HG03039 (cell line): ENCODE measurements around the gene KLHL34.

Experiments
- ATAC-seq: cut with Tn5 transposase; IDR thresholded peaks from one replicate; pipeline ENCODE4 v1.9.1; 2021; ENCODE audit warnings: mild to moderate bottlenecking, moderate library complexity; ENCODE audit not compliant: unreplicated experiment

Gene KLHL34

DNA sequence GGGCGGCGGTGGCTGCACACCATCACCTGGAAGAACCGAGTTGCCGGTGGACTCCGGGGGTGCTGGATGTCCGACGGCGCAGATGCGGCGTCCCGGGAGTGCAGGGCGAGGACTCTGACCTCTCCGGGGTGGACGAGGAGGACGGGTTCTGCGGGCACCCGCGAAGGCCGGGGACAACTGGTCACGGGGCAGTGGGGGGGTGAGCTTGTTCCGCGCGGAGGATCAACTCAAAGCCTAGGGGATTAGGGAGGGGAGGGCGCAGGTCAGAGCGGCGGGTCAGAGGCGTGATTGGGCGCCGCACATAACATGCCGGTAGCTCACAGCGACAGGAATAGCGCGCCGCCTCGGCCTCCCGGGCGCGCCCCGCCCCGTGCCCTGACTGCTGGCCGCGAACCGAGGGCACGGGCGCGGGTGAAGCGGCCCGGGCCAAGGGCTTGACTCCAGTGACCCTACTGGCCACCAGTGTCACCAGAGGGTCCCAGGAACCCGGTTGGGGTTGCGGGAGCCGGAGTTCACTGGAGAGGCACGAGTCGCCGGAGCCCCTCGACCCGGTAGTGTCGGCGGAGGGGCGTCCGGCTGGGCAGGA lies at the start of gene KLHL34:
TSS of gene KLHL34 (minus strand) at position 179 of the 586 bp plus-strand sequence. CDS start 542 bp downstream, outside the sequence.
- no peak for ATAC-seq

DNA sequence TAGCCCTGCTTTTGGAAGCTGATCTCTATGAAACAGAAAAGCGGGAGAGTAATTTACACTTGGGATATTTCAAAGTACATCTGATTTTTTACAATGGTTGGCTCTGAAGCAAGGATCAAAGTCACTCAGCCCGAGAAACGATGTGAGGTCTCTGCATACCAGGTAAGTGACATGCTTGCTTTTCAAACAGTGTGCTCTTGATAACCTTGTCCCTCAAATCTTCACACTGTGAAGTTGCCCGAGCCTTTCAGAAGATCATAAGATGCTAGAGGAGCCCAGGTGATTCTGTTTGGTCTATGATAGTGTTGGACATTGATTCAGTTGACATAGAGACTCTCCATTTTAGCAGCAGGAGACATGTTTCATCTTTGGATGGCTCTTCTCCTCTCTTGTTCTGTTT lies 47.1 kb upstream of the KLHL34 start:
- ATAC-seq = no peak

- ATAC-seq = no peak
Measured at GRCh38 chrX:21702725-21703124, 44.6 kb upstream of the KLHL34 start.

DNA sequence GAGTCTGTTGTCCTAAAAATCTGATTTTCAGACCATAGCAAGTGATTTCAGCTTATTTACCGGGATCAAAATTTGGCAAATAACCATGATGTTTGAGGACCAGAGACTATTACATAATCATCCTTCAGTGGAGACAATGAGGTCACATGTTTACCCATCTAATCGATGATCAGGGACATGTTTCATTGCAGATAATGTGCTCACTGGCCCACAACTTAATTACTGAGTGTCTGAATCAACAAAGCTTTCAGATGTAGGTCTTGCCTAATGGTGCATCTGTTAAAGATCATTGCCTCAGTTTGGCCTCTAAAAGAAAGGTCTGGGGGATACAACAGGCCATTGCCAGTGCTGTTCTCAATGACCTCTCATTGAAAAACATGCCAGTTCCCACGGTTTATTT lies 42.8 kb upstream of the KLHL34 start:
- no peak for ATAC-seq

DNA sequence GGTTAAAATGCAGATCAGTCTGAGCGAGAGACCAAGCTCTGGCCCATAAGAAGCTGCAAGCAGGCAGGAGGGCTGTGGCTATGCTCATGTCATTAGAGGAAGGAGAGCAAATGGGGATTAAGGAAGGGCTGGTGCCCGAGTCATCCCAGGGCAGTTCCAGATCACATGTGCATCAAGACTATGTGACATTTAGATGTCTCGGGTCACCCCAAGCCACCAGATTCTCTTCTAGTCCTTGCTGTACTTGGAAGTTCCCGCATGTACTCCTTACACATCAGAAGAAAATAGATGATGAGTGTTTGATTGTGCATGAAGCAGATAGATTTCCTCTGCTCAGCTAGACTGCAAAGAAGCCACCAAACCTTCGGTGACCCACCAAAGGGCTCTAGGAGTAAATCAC lies 42.1 kb upstream of the KLHL34 start:
- no peak for ATAC-seq

DNA sequence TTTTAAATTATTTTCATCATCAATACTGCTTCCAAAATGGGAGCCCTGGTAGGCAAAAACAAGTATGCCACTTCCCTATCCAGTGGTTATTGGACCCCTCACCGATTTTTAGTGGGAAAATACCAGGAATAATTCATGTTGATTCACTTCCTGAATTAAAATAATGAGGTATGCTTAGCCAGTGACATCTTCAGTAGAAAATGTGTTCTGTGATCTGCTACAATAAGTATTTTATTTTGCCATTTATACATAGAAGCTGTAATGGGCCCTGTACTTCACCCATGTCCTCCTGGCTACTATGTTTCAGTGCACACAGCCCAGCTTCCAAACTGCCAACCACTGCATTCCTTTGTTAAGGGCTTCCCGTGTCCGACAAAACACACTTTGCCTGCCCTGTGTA lies 41.0 kb upstream of the KLHL34 start:
- ATAC-seq = no peak

DNA sequence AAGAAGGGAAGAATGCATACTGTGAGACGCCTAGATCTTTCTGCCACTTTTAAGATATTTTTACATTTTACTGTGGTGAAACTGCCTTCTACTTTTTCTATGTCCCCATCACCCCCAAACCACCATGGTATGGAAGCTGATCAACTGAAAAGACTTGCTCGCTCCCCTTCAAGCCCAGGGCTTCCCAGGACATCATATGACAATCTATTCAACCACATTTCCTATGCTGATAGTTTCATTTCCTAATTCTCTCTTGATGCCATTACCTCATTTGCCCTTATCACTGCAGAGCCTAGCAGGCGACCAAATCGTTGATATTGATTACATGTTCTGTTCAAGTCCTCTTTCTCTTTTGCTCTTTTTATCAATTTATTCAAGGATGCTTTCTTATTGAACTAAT lies 40.1 kb upstream of the KLHL34 start:
- ATAC-seq = no peak

- ATAC-seq = no peak
Measured at GRCh38 chrX:21691512-21692018, 33.4 kb upstream of the KLHL34 start.

- no peak for ATAC-seq
Measured at GRCh38 chrX:21683941-21684340, 25.8 kb upstream of the KLHL34 start.

DNA sequence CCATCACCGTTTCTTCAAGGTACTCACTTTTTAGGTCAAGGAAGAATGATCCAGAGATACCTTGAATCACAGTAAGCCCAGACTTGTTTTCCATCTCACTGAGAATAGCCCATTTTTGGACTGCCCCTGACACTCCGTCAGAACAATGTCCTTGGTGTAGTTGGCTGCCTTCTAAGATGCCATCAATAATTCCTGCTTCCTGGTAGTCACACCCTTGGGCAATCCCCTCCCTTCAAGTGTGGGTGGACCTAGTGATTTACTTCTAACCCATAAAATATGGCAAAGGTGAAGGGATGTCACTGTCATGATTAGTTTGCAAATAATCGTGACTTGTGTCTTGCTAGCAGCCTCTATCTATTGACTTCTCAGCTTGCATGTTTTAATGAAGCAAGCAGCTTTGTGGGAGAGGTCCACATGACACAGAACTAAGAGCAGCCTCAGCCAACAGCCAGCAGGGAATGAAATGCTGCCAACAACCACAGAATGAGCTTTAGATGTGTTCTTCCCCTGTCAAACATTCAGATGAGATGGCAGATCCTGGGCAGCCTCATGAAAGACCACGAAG lies 20.0 kb upstream of the KLHL34 start:
- ATAC-seq = no peak

DNA sequence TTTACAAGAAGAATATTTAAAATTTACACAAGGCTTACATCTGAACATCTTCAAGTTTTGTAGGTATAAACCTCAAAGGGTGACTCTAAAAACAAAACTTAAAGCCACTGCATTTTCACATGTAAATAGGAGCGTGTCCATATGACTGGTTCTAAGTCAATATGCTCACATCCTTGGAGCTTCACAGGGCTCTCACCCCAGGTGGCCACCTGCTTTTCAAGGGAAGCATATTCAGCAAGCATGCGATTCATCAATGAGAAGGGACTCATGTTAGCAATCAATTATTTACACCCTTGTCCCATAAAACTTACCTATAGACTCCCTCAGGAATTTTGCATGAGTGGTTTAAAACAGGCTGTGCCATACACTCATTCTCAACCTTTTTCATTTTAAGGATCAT lies 17.8 kb upstream of the KLHL34 start:
- no peak for ATAC-seq

GRCh38 chrX:21674430-21675186 lies 16.5 kb upstream of the KLHL34 start:
- no peak for ATAC-seq

GRCh38 chrX:21666679-21667078 lies 8.5 kb upstream of the KLHL34 start:
- no peak for ATAC-seq

GRCh38 chrX:21666252-21666651 lies 8.1 kb upstream of the KLHL34 start:
- no peak for ATAC-seq

GRCh38 chrX:21662761-21663160 lies 4.6 kb upstream of the KLHL34 start:
- ATAC-seq = no peak

GRCh38 chrX:21661316-21661715 lies 3.2 kb upstream of the KLHL34 start:
- no peak for ATAC-seq

DNA sequence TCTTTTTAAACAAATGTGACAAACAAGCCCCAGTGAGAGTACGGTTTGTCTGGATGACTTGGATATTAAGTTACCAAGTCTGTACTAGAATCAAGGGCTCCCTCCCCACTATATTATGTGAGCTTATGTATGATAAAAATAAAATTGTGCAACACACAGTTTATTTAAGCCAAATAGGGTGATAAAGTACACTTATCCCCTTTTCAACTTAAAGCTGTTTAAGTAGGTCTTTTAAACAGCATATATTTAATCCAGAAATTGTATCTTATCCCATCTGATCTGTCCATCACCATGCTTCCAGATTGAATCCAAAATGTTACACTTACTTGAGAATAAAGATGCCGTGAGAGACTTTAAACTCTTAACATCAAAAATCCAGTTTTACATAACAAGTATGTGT lies 2.0 kb upstream of the KLHL34 start:
- ATAC-seq = no peak

- no peak for ATAC-seq
Measured at GRCh38 chrX:21659320-21659719, 1.2 kb upstream of the KLHL34 start.

- no peak for ATAC-seq
Measured at GRCh38 chrX:21658746-21659145, 616 bp upstream of the KLHL34 start.

- ATAC-seq = no peak
Measured at GRCh38 chrX:21657318-21658151, 595 bp downstream of the KLHL34 start.

DNA sequence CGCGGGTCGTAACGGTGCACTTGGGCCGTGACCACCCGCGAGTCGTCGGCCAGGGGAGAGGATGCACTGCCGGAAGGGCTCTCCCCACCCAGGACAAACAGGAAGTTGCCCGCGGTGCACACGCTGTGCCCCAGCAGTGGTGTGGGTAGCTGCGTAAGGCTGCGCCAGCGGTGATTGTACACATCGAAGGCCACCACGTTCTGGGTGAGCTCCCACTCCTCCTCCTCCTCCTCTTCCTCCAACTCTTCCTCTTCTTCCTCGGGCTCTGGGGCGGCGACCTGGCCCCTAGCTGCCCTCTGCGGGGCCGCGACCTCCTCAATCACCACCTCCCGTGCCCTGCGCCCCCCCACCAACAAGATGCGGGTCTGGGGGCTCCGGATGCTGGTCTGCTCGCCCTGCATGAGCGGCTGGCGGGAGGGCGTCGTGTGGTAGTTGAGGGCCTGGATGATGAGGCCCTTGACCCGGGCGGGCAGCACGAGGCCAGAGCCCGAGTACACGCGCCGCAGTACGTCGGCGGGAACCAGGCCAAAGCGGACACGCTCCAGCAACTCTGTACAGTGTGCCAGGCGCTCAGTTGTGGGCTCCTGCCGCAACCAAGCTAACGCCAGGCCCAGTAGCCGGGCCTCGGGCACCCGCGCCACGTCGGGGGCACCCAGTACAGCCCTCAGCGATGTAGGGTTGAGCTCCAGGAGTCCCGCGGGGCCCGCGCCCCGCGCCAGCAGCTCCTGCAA lies 1.4 kb downstream of the KLHL34 start:
- ATAC-seq = no peak
